Stimulated activated CD4-positive, alpha-beta T cell treated with anti-CD3 and anti-CD28 coated beads, Interleukin-15, amount 100 ng/mL, for 48 hours (primary cell): ENCODE data around the gene HCN2.
"Not testable (repeated sequence)": the region's sequence is repeated elsewhere in the genome, so short reads cannot be mapped to it uniquely, and the experiment has no call there.

Source experiments
- DNase-seq, 2 donors: peaks; one replicate each; pipeline ENCODE4 v3.0.0-alpha.2; 2020; ENCODE audit warnings: low read depth in 2 of 2

Gene HCN2

GRCh38 chr19:619286-620002, 29.8 kb downstream of the HCN2 start:
- no peak for DNase-seq

GRCh38 chr19:620166-620862, 30.6 kb downstream of the HCN2 start:
- DNase-seq: no peak

GRCh38 chr19:621191-621590, 31.5 kb downstream of the HCN2 start:
- not testable (repeated sequence) for DNase-seq

GRCh38 chr19:621819-622218, 32.1 kb downstream of the HCN2 start:
- DNase-seq: no peak

GRCh38 chr19:622666-623065, 33.0 kb downstream of the HCN2 start:
- DNase-seq: no peak

- no peak for DNase-seq
Measured at GRCh38 chr19:623175-623916, 33.7 kb downstream of the HCN2 start.

- DNase-seq: no peak
Measured at GRCh38 chr19:623974-624373, 34.3 kb downstream of the HCN2 start.

GRCh38 chr19:624433-625109, 34.9 kb downstream of the HCN2 start:
- DNase-seq: no peak

GRCh38 chr19:625257-625656, 35.6 kb downstream of the HCN2 start:
- no peak for DNase-seq

GRCh38 chr19:626566-626965, 36.9 kb downstream of the HCN2 start:
- not testable (repeated sequence) for DNase-seq

- no peak for DNase-seq
Measured at GRCh38 chr19:628168-628567, 38.5 kb downstream of the HCN2 start.

GRCh38 chr19:629515-629914, 39.8 kb downstream of the HCN2 start:
- DNase-seq: not testable (repeated sequence)

- no peak for DNase-seq
Measured at GRCh38 chr19:629961-630714, 40.5 kb downstream of the HCN2 start.

GRCh38 chr19:632579-633067, 42.9 kb downstream of the HCN2 start:
- peak; percentile 39 to 40 for DNase-seq

GRCh38 chr19:633068-633785, 43.5 kb downstream of the HCN2 start, which contains the start of gene POLRMT:
Gene POLRMT (minus strand): TSS chr19:633537. CDS start chr19:633512, 25 bp downstream.
- peak; percentile 94 for DNase-seq

- DNase-seq: no peak
Measured at GRCh38 chr19:633786-634639, 44.3 kb downstream of the HCN2 start.

GRCh38 chr19:634975-635652, 45.4 kb downstream of the HCN2 start:
- DNase-seq: no peak

- no peak for DNase-seq
Measured at GRCh38 chr19:638906-639252, 49.2 kb downstream of the HCN2 start.
